Measurements from ENCODE around the gene TBC1D21.

- TF ChIP-seq, protein P1, sequence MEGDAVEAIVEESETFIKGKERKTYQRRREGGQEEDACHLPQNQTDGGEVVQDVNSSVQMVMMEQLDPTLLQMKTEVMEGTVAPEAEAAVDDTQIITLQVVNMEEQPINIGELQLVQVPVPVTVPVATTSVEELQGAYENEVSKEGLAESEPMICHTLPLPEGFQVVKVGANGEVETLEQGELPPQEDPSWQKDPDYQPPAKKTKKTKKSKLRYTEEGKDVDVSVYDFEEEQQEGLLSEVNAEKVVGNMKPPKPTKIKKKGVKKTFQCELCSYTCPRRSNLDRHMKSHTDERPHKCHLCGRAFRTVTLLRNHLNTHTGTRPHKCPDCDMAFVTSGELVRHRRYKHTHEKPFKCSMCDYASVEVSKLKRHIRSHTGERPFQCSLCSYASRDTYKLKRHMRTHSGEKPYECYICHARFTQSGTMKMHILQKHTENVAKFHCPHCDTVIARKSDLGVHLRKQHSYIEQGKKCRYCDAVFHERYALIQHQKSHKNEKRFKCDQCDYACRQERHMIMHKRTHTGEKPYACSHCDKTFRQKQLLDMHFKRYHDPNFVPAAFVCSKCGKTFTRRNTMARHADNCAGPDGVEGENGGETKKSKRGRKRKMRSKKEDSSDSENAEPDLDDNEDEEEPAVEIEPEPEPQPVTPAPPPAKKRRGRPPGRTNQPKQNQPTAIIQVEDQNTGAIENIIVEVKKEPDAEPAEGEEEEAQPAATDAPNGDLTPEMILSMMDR (conservative IDR thresholded peaks at IDR 0.05; ENCODE audit: low read depth, low read length) = no peak
- TF ChIP-seq EZH2 (IDR thresholded peaks at IDR 0.05; ENCODE audit: borderline replicate concordance, low read depth, low read length, poor library complexity, severe bottlenecking) = no peak
Observed at GRCh38 chr15:73829523-73829922, 43.8 kb upstream of the TBC1D21 start.

All from A673 (cell line).